CD4-positive, alpha-beta T cell treated with Interleukin-4 for 1 hour (primary cell): ENCODE results near the gene LDB2.

ENCODE experiments used
- DNase-seq, 2 donors: peaks; one replicate each; pipeline ENCODE4 v3.0.0-alpha.2; 2020 to 2022

LDB2 gene

DNA sequence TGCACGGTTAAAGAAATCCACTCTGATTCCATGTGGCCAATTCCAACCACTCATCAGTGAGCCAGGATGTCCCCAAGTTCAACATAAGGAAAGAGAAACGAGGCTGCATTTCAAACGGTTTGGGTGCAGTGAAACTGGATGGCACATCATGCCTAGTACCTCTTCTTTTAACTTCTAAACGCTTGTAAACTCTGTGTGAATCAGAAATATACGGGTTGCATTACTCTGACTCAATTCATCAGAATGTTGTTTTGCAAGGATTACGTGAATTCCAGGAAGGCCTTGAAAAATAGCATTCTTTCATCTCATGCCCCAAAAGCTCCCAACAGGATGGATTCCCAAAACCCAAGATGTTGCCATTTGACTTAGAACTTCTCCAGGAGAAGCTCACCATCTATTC, 270.4 kb downstream of the LDB2 start:
- no peak for DNase-seq

- no peak for DNase-seq
These were observed 271.5 kb downstream of the LDB2 start for GRCh38 chr4:16626945-16627344.

DNA sequence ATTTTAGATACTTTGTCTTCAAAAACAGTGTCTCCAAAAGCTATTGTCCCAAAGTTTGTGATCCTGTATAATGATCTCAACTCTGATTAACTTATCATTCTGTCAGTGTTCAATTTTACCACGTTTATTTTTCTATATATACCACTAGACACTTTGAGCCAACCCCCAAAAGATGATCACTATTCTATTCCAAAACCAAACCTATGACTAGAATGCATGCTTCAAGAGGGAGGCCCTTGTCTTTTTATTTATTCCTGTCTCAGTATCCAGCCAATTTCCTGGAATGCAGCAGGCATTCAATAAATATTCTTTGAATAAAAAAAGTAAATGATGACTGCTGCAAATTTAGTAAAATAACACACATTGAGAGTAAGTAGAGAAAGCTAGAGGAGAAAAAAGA, 275.6 kb downstream of the LDB2 start:
- DNase-seq, result no peak

- no peak for DNase-seq
These were observed 281.0 kb downstream of the LDB2 start for GRCh38 chr4:16617435-16617834.

DNA sequence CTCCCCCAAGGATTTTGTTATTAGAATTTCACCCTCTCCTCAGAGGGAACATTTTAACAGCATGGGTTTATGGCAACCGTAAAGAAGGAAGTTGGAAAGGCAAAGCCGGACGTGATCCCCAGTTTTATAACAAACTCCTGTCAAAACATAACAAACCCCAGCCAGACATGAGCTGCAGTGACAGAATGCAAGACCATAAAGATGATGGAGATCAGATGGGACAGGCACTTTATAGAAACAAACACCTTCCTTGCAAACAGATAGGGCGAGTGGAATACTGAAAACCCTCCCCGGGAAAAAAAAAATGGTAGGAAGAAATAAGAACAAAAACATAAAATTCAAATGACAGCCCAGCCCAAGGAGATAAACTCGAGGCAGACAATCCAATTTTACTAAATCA, 281.4 kb downstream of the LDB2 start:
- no peak for DNase-seq

DNA sequence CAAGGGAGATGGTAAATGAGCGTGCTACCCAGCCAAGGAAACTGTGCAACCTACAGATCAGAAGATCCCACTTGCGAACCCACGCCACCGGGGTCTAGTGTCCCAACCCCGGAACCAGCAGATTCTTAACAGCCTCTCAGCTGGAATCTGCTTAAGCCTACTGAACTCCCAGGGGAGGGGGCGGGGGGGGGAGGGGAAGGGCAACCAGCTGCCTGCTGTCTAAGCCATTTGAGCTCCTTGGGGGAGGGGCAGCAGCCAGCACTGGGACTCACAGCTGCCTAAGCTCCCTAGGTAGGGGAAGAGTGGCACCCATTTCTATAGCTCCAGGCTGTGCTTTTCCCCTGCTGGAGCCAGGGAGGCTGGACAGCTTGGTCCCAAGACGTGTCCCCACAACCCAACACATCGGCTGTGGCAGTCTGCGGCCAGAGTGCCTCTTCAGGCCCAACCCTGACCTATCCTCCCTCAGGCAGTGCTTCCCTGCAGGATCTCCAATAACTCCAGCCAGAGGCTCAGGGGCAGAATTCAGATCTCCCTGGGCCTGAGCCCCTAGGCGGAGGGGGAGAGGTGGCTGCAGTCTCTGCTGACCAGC, 289.2 kb downstream of the LDB2 start:
- DNase-seq, result no peak

- DNase-seq, result no peak
These were observed 289.8 kb downstream of the LDB2 start for GRCh38 chr4:16608611-16609125.

- no peak for DNase-seq
These were observed 290.3 kb downstream of the LDB2 start for GRCh38 chr4:16608123-16608522.

GRCh38 chr4:16607241-16608066, 291.0 kb downstream of the LDB2 start:
- no peak for DNase-seq

DNA sequence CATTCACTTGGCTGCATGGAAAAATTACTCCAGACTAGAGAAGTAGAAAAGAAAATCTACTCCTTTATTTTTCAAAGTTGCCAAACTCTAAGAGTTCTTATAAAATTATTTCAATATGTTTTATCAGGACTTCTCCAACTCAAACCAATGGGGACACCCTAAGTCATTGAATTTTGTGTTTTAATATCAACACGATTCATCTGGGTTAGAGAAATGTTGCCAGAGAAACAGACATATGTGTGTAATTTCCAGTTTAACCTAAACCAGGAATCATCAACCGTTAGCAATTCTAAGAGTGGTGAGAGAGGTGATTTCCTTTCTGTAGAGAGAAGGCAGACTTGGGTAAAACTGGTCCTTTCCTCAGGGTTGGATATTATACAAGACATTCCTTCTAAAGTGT, 291.8 kb downstream of the LDB2 start:
- DNase-seq, result no peak

DNA sequence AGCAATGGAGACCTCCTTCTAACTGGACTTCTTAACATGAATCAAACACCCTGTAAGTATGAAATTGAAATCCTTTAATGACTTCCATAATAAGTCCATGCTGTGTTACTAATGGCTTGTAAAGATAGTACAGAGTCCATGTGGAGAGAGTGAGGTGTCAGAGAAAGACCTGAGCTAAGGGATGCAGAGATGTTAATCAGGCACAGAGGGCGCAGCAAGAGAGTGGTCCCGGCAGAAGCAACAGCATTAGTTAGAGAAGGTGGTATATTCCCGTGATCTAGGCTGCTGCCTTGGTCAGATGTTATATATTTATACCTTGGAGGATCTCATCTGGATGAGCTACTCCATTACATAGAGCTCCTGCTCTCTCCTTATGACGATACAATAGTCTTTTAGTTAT, 295.3 kb downstream of the LDB2 start:
- DNase-seq, result no peak

GRCh38 chr4:16598597-16599206, 299.7 kb downstream of the LDB2 start:
- no peak for DNase-seq

DNA sequence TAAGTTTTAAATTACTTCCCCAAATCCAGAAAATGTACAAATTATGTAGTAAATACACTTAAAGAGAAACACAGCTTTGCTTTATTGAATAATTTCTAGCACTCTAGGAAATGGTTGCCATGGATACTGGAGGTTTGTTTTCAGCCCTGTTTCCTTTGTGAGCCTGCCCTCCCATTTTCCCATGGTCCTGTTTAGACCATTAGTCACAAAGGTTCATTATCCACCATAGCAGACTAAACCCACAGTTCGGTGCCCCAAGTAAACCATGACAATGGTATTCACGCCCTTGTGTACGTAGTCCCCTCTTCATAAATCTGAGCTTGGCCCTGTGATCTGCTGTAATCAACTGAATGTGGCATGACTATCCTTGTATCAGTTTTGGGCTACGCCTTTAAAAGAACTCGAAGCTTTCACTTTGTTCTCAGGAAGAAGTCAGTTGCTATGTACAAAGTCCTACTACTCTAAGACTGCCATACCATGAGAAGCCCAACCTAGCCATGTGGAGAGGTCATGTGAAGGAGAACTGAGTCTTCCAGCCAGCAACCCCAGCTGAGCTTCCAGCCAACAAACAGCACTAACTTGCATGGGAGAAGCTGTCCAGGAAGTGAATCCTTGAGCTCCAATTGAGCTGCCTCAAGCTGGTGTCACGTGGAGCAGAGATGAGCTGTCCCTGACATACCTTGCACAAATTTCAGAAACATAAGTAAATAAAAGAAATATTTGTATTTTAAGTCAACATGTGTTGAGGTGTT, 300.4 kb downstream of the LDB2 start:
- DNase-seq, result no peak

DNA sequence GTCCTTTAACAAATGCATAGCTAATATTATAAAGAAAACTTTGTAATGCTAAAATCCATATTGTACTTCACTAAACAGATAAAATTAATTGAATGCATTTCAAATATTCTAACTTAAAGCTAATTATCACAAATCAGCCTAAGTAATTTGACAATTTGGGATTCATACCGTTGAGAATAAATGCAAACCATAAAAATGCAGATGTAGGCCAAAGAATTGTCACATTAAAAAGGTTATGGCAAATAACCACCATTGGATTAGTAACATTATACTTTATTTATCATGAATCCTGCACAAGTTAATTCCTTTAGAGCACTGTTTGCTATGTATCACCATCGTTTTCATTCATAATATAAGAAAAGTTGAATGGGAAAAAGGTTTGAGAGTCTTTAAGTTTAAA, 301.0 kb downstream of the LDB2 start:
- no peak for DNase-seq

DNA sequence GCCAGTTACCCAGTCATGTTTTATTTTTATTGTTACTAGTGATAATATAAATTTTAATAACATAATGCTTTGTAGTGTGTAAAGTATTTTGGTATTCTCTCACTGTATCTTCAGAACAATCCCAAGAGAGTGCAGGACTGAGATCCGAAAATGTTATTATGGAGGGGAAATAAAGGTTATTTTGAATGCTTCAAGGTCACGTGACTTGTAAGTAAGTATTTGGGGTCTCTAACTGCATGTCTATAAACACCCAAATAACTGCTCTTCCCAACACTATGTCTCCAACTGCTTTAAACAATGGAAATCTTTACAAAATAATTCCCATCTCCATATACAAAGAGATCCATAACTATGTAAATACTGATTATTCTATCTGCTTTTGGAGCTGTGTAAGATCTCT, 302.2 kb downstream of the LDB2 start:
- no peak for DNase-seq

GRCh38 chr4:16594128-16594527, 304.3 kb downstream of the LDB2 start:
- DNase-seq, result no peak

GRCh38 chr4:16593386-16593785, 305.1 kb downstream of the LDB2 start:
- DNase-seq, result no peak

DNA sequence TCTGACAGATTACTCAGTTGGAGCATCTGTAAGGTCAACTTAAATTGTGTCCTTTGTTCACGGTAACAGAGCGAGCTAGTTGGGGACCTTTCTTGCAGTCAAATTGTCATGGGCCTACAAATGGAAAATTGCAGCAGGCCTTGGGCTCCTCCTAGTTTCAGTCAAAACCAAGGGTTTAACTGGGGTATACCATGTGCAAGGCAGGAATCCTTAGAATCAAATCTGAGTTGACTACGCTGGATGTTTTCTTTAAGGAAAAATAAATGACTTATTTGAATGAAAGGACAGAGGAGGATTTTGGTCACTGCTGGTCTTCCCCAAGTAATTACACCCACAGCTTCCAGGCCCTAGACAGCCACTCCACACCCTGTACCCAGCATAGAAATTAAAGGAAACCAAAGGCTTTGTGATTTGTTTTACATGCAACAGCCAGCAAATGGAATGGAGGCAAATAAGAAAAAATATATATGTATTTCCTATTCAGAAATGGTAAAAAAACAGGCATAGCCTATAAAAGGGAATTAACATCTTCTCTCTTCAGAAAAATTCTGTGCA, 307.1 kb downstream of the LDB2 start:
- DNase-seq, result no peak

- no peak for DNase-seq
These were observed 307.6 kb downstream of the LDB2 start for GRCh38 chr4:16590797-16591196.

GRCh38 chr4:16588651-16589050, 309.8 kb downstream of the LDB2 start:
- no peak for DNase-seq

DNA sequence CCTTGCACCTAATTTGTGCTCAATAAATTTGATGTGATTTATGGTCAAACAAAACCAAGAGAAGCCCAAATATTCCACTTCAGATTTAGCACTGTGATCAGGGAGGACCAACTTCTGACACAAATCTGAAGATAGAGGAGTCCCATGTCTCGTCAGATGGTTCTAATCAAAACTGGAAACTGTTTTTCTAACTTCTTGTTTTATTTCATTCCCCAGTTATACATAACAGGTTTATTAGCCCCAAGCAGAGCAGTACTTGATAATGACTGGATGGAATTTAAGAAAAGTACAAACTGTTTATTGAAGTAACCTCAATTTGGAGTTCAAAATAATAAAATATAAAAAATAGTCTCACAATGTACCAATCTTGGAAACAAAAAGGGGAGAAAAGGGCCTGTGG, 310.3 kb downstream of the LDB2 start:
- DNase-seq, result no peak

DNA sequence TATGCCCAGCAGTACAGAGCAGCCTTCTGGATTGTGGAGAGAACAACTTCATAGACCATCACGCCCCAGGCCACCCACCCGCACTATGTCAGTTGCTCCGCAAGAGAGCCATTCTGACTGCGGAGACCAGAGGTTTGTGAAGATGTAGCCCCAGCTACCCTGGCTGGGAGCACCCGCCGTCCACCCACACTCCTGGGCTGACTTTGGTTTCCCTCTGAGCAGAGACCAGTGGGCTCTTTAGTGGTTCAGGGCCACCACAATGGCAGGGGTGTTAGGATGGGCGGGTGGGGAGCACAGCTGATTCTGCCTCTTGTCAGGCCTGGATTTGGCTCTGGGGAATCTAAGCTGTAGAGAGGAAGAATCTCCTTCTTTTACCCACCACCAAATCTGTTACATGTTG, 313.4 kb downstream of the LDB2 start:
- DNase-seq, result no peak

DNA sequence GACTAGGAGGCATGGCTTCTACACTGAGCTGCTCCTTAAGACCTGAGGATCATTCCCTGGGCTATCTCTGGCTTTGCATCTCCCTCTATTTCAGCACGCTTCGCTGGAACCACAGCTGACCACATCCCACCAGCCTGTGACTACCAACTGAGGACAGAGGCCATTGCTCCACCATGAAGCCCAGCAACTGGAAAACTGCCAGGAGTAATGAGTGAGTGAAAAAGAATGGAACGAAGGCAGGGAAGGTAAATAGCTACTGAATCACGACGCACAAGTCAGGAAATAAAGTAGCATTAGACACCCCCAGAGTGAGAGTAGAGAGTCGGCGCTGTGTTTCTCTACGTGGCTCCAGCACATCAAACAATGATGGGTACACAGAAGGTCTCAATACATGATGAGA, 314.7 kb downstream of the LDB2 start:
- no peak for DNase-seq
